Daoy (cell line): ENCODE measurements around the gene SLFN14. TPM values are rescaled to one million over a fixed set of nuclear protein-coding genes. Genes with fewer than 3 reads are reported as not detected.
"Not testable (repeated sequence)": the region's sequence is repeated elsewhere in the genome, so short reads cannot be mapped to it uniquely, and the experiment has no call there.

ENCODE experiments used
- DNase-seq: peaks from one replicate; pipeline ENCODE4 v3.0.0-alpha.2; 2015; ENCODE audit warnings: low read depth
- total RNA-seq: library from RNA; depleted of rRNA; stranded (reverse); fragments of >200 nt; shearing (Covaris generic); gene quantifications from 2 replicates; pipeline ENCODE4 v1.2.3, GENCODE V29; 2014

The SLFN14 gene
- total RNA-seq, 1 experiment from 2014 or later, result not detected

DNA sequence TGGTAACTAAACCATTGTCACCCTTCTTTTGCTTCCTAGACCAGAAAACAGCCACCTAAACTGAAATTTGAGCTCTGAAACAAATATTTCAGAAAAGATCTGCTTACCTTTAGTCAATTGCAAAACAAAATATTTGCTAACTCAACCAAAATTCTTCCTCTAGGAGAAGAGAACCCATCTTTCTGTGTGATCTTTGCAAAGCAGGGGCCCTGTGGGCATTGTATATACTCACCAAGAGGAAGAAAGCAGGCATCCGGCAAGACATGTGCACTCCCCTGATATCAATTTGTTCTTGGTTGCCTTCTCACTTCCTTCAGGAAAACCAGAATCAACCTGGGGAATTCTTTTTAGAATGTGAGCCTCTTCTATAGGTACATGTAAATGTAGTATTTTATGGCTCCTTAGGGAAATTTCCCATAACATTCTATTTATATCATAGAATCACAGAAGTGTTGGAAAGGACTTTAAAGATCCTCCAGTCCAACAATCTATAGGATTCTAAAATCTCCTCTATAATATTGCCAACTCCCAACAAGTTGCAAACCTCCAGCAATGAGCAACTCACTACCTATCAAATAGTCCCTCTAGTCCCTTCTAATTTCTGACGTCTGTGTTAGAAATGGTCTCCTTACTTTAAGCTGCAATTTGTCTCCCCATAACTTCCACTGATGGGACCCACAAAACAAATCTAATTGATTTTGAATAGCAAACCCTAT is 966 bp downstream of the SLFN14 start:
- no peak for DNase-seq

DNA sequence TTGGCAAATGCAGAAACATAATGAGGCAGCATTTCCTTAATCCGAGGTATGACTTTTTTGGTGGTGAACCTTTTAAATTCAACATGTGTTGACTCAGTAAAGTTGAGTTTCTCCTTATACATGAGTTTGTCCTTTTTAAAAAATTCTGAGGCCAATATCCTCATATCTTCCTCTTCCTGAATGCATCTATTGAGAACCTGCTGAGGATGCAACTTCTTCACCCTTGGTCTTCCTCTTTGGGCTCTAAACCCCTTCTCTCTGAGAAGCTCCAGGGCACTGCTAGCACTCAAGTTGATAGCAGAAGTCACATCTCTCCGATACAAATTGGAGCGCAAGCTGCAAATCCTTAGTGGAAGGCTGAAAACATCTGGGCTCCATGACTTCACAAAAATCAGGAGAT is 3.3 kb downstream of the SLFN14 start:
- DNase-seq, result no peak

DNA sequence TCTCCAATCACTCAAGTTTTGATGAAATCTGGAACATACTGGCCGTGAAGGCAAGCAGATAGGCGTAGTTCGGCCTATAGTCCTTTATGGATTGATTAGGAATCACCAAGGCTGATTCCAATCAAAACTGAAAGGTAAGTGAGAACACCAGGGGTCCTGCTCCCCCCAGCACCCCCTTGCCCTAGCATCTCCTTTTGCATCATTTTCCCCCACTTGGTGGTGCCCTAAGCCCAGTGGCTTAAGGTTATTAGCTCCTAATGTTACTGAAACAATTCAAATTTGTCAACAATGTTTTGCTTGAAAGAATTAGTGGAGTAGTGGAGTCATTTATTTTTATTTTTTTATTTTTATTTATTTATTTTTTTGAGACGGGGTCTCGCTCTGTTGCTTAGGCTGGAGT is 4.9 kb downstream of the SLFN14 start:
- DNase-seq, result no peak

DNA sequence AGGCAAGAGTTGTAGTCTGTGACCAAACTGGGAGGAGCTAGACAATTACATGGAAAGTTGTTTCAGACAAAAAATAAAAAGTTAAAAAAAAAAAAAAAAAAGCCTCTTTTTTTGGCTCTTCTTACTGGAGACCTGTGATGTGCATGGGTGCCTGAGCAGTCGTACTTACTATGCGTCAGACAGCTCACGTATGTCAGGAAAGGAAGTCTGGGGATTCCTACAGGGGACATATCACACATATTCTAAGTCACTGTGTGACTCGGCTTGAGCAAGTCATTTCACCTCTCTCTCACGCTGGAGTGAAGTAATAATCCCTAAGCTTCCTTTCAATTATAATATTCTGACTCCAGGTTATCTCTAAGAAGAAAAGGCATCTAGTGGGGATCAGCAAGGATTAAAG is 6.0 kb downstream of the SLFN14 start:
- no peak for DNase-seq

DNA sequence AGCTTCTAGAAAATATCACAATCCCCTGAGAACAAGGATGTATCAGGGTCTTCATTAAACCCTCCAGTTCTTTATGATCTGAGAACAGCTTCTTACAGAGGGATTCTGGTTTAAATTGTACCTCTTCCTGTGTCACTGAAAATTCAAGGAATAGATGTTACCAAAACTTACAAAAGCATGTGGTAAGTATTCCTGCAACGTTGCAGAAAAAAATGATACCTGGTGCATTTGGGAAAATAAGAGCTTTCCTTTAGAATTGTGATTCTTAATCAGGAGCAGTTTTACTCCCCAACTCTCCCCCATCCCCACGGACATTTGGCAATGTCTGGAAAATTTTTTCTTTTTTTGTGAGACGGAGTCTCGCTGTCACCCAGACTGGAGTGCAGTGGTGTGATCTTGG is 7.3 kb downstream of the SLFN14 start:
- no peak for DNase-seq

DNA sequence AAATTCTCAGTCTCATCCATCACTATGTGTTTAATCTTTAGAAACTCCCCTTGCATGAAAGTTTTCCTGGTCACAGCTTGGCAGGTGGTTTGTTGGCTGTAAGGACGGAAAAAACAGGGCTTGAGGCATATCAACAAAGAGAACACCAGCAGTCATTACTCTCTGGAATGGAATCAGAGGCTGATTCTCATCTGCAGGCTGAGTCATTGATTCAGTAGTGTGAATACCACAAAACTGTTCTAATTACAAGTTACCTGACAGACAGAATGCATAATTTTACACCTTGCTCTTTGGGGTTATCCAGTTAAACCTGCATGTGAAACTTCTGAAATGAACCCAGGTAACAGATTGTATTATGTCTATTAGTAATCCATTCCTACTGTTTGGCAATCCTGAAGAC is 11.6 kb downstream of the SLFN14 start:
- no peak for DNase-seq

DNA sequence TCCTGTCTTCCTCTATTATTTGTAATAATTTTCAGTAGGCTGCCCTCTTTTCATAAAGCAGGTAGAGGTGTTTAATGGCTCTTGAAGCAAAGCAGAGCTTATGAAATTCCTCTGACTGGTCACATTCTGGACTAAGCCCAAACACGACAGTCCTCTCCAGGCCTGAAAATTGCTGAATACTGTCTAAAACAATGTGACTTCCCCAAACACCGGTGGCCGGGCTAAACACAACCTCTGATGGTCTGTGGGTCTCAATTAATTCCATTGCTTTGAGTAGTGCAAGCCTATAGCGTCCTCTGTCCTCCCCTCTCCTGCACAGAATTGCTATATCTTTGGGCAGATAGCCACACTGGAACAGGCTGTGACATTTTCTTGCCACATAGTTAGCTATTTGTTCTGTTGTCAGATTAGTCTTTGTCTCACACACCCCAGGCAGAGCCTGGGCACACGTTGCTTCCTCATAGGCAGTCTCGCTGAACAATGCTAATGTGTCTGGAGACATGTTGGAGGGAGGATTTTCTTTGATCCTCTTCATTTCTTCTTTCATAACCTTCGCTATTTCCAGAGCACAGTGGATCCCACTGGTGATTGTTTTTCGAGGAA is 12.3 kb downstream of the SLFN14 start:
- no peak for DNase-seq

DNA sequence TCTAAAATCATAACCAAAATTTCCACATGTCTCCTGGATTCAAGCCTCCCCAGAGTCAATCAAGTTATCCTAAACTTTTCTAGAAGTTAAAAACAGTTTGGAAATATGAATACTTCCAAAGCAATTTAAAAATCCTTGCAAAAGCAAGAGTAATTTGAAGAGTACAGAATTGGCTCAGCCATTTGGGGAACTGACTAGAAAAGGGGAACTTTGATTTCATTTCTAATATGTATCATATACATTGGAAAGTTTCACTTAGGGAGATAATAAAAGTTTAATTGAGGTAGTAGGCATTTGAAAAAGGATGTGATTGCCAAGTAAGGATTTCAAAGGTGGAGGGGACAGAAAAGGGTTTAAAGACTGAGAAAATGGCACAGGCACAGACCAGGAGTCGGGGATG is 14.1 kb downstream of the SLFN14 start:
- no peak for DNase-seq

DNA sequence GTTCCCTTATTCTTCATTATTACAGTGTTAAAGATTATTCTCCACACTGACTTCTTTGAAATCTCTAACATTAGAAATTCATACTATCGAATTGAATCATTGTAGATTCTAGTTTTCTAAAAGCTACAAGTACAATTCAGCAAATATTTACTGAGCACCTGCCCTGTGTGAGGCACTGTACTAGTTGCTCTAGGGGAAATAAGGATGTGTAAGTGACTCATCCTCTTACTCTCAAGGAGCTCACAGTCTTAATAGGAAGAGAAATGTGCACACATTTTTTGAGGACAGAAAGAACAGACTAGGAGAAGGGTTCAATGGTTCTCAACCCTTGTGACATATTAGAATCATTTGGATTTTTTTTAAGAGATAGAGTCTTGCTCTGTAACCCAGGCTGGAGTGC is 15.5 kb downstream of the SLFN14 start:
- no peak for DNase-seq

DNA sequence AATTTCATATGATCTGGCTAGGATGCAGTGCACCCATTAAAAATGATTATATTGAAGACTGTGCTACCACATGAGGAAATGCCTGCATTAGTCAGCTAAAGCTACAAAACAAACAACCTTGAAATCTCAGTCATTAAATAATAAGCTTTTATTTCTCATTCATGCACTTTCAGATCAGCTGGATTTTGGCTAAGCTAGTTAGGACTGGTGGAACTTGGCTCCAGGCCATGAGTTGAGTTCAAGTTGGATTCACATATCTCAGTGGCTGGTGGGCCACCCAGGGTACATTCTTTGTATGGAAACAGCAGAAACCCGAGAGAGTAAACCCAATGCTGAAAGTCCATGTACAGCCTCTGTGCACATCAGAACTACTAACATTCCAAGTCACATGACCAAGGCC is 16.8 kb downstream of the SLFN14 start:
- DNase-seq, result no peak

DNA sequence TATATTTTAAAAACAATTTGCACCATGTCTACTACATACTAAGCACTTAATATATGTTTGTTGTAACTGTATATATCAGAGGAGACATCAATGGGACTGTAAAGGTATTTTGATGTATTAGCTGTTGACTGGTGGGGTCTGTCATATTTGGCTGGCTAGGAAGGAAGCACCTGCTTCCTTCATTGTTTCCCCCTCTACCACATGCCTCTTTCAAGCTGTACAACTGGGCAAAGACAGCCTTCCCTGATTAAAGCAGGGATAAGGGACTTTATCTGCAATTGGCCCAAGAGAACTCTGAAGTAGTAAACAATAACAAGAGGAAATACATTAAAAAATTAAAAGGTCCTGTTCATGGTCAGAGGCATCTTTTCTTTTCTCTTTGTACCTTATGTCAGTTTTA is 17.6 kb downstream of the SLFN14 start:
- no peak for DNase-seq

DNA sequence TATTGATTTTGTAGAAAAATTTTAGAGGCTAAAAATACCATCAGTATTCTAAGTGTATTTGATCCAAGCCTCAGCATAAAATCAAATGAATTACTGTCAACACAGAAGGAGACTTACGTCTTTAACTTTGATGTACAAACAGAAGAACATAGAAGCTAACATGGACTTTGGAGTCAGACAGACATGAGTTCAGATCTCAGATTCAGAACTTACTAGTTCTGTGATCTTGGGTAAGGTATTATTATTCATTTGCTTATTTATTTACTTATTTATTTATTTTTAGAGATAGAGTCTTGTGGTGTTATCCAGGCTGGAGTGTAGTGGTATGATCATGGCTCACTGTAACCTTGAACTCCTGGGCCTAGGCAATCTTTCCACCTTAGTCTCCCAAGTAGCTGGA is 19.2 kb downstream of the SLFN14 start:
- DNase-seq, result no peak

DNA sequence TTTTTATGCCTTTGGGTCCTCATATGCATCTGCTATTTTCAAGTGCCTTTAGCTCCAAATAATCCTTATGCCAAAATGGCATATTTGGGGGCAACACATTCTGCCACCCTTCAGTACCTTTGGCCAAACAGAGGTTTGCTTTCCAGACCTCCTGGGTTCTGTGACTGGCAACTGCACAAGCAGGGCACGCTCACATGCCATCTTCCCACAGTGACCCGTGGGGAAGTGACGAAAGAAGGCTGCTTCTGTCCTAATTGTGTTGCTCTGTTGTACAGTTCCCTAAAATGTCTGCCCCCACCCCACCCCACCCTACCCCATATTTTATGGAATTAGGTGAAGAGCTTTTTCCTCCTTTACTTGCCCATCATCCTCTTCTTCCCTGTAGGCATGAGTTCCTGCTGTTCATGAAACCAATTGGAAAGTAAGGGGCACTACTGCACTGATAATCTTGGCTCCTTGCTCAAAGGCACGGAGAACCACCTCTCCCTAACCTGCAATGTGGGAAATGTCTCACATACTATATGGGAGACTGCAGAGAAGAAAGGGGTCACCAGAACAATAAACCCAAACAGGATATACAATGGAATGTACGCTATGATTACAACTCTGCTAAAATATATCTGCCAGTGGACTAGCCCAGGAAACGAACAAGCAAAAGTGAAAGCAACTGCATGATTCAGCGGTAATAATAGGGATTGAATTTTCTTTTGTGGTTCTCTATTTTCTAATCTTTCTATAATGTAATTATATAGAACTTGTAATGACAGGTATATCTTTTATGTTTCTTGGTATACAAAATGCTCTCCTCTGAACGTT is 19.8 kb downstream of the SLFN14 start:
- peak; percentile 75 for DNase-seq

DNA sequence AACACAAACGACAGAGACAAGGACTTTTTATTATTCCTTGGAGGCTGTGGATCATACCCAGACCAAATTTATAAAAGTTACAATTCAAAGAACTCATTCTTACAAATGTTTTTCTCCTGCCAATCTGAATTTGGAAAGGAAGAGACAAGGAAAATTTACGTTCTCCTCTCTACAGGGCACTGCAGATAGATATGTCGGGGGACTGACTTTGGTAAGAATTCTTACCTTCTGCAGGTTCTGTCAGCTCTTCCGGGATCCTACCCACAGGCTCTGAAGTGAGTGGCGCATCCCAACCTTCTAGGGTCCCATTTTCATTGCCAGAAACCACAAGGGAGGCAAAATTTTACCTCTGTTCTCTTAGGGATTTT is 21.0 kb downstream of the SLFN14 start:
- DNase-seq, result no peak

DNA sequence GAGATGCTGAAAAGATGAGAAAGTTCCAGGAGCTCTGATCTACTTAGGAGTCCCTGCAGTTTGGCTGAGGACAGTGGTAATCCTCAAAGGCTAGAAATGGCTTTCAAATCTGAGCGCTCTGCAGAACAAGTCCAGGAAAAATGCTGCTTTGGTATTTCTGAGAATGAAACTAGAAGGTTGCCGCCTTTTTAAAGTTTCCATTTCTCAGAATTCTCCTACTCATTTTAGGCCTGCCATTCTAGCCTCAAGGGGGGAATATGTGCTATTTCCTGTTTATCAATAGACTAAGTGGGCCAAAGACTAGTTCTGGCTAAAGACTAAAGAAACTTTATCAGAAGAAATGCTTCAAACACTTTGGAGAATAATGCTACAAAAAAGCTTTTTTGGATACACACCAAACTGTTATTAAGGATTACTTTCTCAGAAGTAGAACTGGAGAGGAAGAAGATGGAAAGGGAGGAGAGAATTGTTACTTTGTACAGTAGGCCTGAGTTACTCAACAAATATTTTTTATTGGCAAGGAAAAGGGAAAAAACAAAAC is 22.9 kb downstream of the SLFN14 start, which contains the start of gene SLFN12L:
Gene SLFN12L (minus strand): TSS at position 78 of the 541 bp plus-strand sequence. CDS start 15,314 bp downstream, outside the sequence.
- no peak for DNase-seq

DNA sequence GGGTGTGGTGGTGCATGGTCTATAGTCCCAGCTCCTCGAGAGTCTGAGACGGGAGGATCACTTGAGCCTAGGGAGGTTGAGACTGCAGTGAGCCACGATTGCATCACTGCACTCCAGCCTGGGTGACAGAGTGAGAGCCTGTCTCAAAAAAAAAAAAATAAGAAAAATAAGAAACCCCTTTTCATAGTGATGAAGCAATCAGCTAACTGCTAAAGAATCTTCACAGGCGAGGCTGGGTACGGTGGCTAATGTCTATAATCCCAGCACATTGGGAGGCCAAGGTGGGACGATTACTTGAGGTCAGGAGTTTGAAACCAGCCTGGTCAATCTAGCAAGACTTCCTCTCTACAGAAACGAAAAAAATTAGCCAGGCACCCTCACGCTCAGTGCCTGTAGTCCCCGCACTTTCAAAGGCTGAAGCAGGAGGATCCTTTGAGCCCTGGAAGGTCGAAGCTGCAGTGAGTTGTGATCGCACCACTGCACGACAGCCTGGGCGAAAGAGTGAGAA is 23.9 kb downstream of the SLFN14 start:
- DNase-seq, result no peak

DNA sequence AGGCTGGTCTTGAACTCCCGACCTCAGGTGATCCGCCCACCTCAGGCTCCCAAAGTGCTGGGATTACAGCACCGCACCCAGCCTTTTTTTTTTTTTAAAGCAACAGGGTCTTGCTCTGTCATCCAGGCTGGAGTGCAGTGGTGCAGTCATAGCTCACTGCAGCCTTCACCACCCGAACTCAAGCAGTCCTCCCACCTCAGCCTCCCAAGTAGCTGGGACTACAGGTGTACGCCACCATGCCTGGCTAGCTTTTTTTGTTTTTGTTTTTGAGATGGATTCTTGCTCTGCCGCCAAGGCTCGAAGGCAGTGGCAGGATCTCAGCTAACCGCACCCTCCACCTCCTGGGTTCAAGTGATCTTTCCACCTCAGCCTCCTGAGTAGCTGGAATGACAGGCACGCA is 25.2 kb downstream of the SLFN14 start:
- not testable (repeated sequence) for DNase-seq

DNA sequence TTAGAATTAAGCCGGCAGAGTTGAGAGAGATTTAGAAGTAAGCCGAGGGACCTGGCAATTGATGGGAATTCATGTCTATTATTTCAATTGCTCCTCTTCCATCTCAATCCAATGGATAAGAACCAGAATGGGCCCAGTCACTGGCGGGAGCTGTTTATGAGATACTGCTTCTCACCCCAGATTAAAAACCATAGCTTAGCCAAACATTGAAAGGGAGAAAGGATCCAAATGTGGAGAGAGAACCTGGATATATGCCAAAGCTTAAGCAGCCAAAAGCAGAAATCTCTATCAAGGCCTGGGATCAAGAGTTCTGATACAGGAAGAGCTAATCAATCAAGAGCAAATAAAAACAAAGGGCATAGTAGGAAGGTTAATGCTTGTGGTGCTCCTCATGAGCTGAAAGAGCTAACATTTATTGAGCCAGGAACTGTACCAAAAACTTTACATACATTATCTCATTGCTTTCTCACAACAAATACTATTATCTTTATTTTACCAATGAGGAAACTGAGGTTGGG is 26.0 kb downstream of the SLFN14 start:
- no peak for DNase-seq

DNA sequence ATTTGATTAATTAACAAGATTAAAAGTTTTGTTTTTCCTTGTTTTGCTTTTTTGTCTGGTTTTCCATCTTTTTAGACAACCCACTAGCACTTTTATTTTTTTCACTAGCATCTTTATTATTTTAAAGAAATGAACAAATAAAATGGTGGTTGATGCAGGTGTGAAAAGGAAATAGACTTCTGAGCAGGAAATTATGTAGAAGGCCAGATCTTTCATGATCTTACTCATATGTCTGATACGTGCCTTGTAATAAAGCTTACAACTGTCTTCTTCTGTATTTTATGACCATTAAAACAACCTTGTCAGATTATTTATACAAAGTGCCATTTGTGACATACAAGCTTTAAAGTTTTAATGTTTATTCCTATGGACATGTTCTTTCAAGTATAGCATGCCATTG is 29.5 kb downstream of the SLFN14 start:
- no peak for DNase-seq

DNA sequence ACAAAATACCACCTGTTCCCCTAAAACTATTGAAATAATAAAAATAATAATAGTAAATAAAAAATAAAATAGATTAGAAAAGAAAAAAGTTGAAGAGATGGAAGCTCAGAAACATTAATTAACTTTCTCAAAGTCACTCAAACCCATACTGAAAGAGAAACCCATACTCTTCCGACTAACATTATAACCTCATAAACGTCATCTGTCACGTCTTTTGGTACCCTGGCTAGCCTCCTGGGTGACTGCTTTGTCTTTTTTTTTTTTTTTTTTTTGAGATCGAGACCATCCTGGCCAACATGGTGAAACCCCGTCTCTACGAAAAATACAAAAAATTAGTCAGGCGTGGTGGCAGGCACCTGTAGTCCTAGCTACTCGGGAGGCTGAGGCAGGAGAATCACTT is 30.8 kb downstream of the SLFN14 start:
- no peak for DNase-seq

DNA sequence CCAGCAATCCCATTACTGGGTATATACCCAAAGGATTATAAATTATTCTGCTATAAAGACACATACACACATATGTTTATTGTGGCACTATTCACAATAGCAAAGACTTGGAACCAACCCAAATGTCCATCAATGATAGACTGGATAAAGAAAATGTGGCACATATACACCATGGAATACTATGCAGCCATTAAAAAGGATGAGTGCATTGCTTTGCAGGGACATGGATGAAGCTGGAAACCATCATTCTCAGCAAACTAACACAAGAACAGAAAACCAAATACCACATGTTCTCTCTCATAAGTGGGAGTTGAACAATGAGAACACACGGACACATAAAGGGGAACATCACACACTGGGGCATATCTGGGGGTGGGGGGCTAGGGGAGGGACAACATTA is 31.3 kb downstream of the SLFN14 start:
- DNase-seq, result not testable (repeated sequence)

DNA sequence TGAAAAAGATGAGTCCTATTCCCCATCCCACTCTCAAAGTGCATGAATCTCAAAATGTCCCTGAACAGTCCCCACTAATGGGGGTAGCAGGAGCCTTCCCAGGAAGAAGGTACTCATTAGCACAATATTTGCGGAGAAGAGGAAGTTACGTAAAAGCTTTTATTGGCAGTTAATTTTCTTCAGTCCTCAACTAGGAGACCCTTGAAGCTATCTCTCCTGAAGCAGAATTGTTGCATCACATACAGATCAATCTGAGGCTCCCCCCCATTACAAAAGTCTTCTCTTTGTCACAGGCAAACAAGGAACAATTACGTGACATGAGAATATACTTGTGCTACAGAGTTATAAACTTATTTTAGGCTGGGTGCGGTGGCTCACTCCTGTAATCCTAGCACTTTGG is 37.3 kb downstream of the SLFN14 start:
- no peak for DNase-seq
